ENCODE data around the gene RAD51B.

GRCh38 chr14:67886191-67886590 is 66.6 kb downstream of the RAD51B start:
- TF ChIP-seq POLR2A (IDR thresholded peaks at IDR 0.05) = no peak
- TF ChIP-seq CTCF (IDR thresholded peaks at IDR 0.05) = no peak

Measured in tibial nerve (tissue), 3 donors.